ENCODE data around the gene STEAP2. TPM values are rescaled to one million over a fixed set of nuclear protein-coding genes. Genes with fewer than 3 reads are reported as not detected.

The STEAP2 gene
- total RNA-seq, 1 experiment from 2014 or later = 134 TPM

GRCh38 chr7:90236721-90237289 is 25.3 kb downstream of the STEAP2 start:
- Histone ChIP-seq H3K4me1 (ENCODE audit: insufficient read depth, low read length, poor library complexity, severe bottlenecking) (peaks cover 30% of the 10 kb centered on the region), H3K27me3 (replicated peaks; ENCODE audit: insufficient read depth, low read depth, low read length, poor library complexity) (no peaks in the 10 kb centered on the region), H3K27ac (ENCODE audit: low read depth, low read length, poor library complexity, severe bottlenecking) (no peak overlapping the region), H3K36me3 (ENCODE audit: insufficient read depth, low read length, poor library complexity, severe bottlenecking) (peaks cover 51% of the 10 kb centered on the region), H3K9me3 (ENCODE audit: low read depth, low read length, poor library complexity, severe bottlenecking) (no peaks in the 10 kb centered on the region), H3K4me3 (ENCODE audit: low read depth, low read length, poor library complexity, severe bottlenecking) (no peak overlapping the region)
- ChIA-PET POLR2A (ENCODE audit: low non-redundant PET) (no interaction called here), CTCF (no interaction called here)
- TF ChIP-seq CTCF (conservative IDR thresholded peaks at IDR 0.05; ENCODE audit: low read depth, low read length) (no peak), EZH2 (IDR thresholded peaks at IDR 0.05; ENCODE audit: borderline replicate concordance, low read depth, low read length, poor library complexity, severe bottlenecking) (no peak)
- BruUV-seq (replicated peaks) = no TSS peak
- intact Hi-C loops (cut with micrococcal nuclease; ENCODE audit: unreplicated experiment) = no loop called here
- no peak for DNase-seq (ENCODE audit: low spot score)

GRCh38 chr7:90238022-90238421 is 26.5 kb downstream of the STEAP2 start:
- CTCF ChIA-PET = no interaction called here

DNA sequence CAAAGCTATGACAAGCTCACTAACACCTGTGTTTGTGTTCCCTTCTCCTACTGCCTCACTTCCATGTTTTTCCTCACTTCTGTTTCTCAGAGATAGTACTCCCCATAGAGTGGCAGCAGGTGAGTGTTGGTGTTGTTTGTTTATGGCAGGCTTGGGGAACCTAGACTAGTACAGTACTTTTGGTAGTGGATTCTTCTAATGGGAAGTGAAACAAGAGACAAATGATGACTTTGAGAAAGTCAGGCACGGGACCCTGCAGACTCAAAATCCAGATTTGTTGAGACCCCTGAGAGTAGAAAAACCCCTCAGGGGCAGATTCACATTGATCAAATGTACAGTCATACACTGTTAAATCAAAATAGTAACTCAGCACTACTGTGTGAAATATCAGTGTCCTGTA is 27.0 kb downstream of the STEAP2 start:
- DNase-seq (ENCODE audit: low spot score) = no peak
- Histone ChIP-seq H3K4me1 (ENCODE audit: insufficient read depth, low read length, poor library complexity, severe bottlenecking) (peaks cover 12% of the 10 kb centered on the region), H3K4me3 (ENCODE audit: low read depth, low read length, poor library complexity, severe bottlenecking) (no peak overlapping the region), H3K27me3 (replicated peaks; ENCODE audit: insufficient read depth, low read depth, low read length, poor library complexity) (no peaks in the 10 kb centered on the region), H3K9me3 (ENCODE audit: low read depth, low read length, poor library complexity, severe bottlenecking) (no peaks in the 10 kb centered on the region), H3K36me3 (ENCODE audit: insufficient read depth, low read length, poor library complexity, severe bottlenecking) (peaks cover 39% of the 10 kb centered on the region), H3K27ac (ENCODE audit: low read depth, low read length, poor library complexity, severe bottlenecking) (no peak overlapping the region)
- intact Hi-C loops (cut with micrococcal nuclease; ENCODE audit: unreplicated experiment) = no loop called here
- no TSS peak for BruUV-seq (replicated peaks)
- POLR2A ChIA-PET (ENCODE audit: low non-redundant PET) = no interaction called here
- no peak for TF ChIP-seq EZH2 (IDR thresholded peaks at IDR 0.05; ENCODE audit: borderline replicate concordance, low read depth, low read length, poor library complexity, severe bottlenecking)
- TF ChIP-seq CTCF (conservative IDR thresholded peaks at IDR 0.05; ENCODE audit: low read depth, low read length) = no peak
- CTCF ChIA-PET = no interaction called here

More at GRCh38 chr7:90238022-90238421, 26.5 kb downstream of the STEAP2 start:
- no TSS peak for BruUV-seq (replicated peaks)
- H3K27ac ChIP-seq (ENCODE audit: low read depth, low read length, poor library complexity, severe bottlenecking) = no peak overlapping the region
- intact Hi-C loops (cut with micrococcal nuclease; ENCODE audit: unreplicated experiment) = no loop called here
- no peak overlapping the region for H3K4me3 ChIP-seq (ENCODE audit: low read depth, low read length, poor library complexity, severe bottlenecking)
- no peak for DNase-seq (ENCODE audit: low spot score)
- H3K36me3 ChIP-seq (ENCODE audit: insufficient read depth, low read length, poor library complexity, severe bottlenecking) = peaks cover 45% of the 10 kb centered on the region
- POLR2A ChIA-PET (ENCODE audit: low non-redundant PET) = no interaction called here
- no peaks in the 10 kb centered on the region for H3K9me3 ChIP-seq (ENCODE audit: low read depth, low read length, poor library complexity, severe bottlenecking)
- TF ChIP-seq EZH2 (IDR thresholded peaks at IDR 0.05; ENCODE audit: borderline replicate concordance, low read depth, low read length, poor library complexity, severe bottlenecking) (no peak), CTCF (conservative IDR thresholded peaks at IDR 0.05; ENCODE audit: low read depth, low read length) (no peak)
- peaks cover 18% of the 10 kb centered on the region for H3K4me1 ChIP-seq (ENCODE audit: insufficient read depth, low read length, poor library complexity, severe bottlenecking)
- no peaks in the 10 kb centered on the region for H3K27me3 ChIP-seq (replicated peaks; ENCODE audit: insufficient read depth, low read depth, low read length, poor library complexity)
